Measurements from ENCODE around the gene C9orf50.

C9orf50 gene

DNA sequence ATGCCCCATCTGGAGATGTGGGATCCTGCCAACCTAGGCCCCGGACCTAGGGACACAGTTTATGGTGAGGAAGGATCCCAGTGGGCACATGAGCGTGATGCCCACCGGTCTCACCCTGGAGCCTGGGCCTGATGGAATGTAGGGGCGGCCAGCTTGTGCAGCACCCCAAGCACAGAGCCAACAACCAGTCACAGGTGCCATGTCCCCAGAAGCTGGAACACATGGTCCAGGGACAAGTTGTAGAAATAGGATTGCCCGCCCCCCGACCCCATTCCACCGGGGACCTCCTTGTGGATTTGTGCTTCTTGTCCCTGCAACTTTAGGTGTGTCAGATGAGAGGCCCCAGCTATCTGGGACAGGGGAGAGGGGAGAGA lies 48.9 kb downstream of the C9orf50 start:
- H3K4me3 ChIP-seq = no peak overlapping the region
- intact Hi-C loops (cut with DNase I; ENCODE audit: low total_unique reads) = no loop called here
- TF ChIP-seq, protein P1, sequence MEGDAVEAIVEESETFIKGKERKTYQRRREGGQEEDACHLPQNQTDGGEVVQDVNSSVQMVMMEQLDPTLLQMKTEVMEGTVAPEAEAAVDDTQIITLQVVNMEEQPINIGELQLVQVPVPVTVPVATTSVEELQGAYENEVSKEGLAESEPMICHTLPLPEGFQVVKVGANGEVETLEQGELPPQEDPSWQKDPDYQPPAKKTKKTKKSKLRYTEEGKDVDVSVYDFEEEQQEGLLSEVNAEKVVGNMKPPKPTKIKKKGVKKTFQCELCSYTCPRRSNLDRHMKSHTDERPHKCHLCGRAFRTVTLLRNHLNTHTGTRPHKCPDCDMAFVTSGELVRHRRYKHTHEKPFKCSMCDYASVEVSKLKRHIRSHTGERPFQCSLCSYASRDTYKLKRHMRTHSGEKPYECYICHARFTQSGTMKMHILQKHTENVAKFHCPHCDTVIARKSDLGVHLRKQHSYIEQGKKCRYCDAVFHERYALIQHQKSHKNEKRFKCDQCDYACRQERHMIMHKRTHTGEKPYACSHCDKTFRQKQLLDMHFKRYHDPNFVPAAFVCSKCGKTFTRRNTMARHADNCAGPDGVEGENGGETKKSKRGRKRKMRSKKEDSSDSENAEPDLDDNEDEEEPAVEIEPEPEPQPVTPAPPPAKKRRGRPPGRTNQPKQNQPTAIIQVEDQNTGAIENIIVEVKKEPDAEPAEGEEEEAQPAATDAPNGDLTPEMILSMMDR (IDR thresholded peaks at IDR 0.05) = no peak
- no peaks in the 10 kb centered on the region for H3K36me3 ChIP-seq
- H3K4me1 ChIP-seq = peaks cover 0 to 44% (median 35%) of the 10 kb centered on the region in 4 donors
- no peak for DNase-seq
- H3K27ac ChIP-seq = peak overlapping the region in 1 of 2 donors; percentile 92
- H3K9me3 ChIP-seq = no peaks in the 10 kb centered on the region
- no peaks in the 10 kb centered on the region for H3K27me3 ChIP-seq

DNA sequence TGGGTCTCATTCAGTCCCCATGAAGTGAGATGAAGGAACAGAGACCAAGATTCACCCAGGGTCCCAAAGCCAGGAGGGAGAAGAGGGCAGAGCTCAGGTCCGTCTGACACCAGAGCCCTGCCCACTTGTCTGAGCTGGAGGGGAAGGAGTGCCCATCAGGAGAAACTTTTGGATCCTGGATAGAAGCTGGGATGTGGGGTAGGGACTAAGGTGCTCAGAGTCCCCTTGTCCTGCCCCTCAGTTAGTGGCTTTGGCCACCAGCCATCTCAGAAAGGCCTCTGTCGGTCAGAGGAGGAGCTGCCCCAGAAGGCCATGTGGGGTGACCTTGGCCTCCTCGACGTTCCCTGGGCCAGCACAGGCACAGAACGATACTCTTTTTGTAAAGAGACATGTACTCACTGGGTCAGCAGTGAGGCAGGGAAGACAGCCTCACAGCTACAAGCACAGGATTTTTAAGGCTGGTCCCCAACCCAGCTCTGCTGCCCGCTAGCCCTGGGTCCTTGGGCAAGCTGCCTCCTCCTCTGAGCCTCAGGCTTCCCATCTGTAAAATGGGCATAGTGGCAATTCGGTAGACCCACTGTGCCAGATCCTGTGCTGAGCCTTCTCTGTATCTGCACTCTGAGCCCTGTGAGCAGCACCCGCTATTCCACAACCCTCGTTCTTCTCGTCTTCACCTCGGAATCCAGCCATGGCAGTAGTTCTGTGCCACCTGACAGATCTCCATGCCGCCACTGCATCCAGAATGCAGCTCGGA lies 49.4 kb downstream of the C9orf50 start:
- Histone ChIP-seq H3K4me3 (no peak overlapping the region), H3K4me1 (peaks cover 0 to 45% (median 35%) of the 10 kb centered on the region in 4 donors), H3K9me3 (no peaks in the 10 kb centered on the region), H3K27me3 (no peaks in the 10 kb centered on the region), H3K36me3 (no peaks in the 10 kb centered on the region), H3K27ac (peak overlapping the region; percentile 91 to 92)
- intact Hi-C loops (cut with DNase I; ENCODE audit: low total_unique reads) = no loop called here
- TF ChIP-seq, protein P1 (IDR thresholded peaks at IDR 0.05) = no peak
- DNase-seq = no peak

DNA sequence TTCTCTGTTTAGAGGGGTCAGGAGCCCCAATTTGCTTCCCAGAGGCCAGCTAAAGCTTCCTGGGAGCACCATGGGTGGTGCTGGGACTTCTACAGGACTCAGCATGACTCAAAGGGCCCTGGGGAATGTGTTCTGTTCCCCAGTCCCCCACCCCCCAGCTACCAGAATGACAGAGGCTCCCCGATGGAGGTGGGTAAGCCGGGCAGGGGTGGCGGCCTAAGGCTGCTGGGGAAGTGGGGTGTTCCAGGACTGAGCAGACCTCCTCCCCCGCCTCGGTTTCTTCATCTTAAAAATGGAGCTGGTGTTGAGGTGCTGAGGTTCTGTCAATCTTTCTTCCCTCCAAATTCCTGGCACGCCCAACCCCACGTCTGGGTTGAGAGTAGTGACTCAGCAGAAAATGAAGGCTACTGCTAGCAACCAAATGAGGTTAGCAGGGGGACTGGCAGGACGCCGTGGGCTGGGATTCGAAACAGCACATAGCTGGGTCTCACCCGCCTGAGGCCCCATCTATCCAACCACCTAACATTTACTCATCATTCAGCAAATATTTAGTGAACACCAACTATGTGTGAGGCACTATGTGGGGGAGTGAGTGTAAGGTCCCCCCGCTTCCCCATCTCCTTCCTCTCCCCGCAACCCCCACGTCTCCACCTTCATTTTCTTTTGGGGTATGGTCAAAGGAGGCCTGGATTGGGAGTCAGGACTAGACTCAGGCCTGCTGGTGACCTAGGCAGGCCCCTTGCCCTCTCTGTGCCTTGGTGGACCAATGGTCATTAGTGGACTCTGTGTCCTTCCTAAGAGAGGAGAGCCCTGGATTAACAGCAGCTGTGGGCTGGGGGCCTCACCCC lies 50.2 kb downstream of the C9orf50 start:
- Histone ChIP-seq H3K36me3 (no peaks in the 10 kb centered on the region), H3K9me3 (no peaks in the 10 kb centered on the region), H3K4me3 (no peak overlapping the region), H3K4me1 (peaks cover 0 to 45% (median 35%) of the 10 kb centered on the region in 4 donors), H3K27me3 (no peaks in the 10 kb centered on the region), H3K27ac (peak overlapping the region; percentile 91 to 92)
- intact Hi-C loops (cut with DNase I; ENCODE audit: low total_unique reads) = no loop called here
- TF ChIP-seq, protein P1 (IDR thresholded peaks at IDR 0.05) = no peak
- DNase-seq = peak; percentile 74 to 89

DNA sequence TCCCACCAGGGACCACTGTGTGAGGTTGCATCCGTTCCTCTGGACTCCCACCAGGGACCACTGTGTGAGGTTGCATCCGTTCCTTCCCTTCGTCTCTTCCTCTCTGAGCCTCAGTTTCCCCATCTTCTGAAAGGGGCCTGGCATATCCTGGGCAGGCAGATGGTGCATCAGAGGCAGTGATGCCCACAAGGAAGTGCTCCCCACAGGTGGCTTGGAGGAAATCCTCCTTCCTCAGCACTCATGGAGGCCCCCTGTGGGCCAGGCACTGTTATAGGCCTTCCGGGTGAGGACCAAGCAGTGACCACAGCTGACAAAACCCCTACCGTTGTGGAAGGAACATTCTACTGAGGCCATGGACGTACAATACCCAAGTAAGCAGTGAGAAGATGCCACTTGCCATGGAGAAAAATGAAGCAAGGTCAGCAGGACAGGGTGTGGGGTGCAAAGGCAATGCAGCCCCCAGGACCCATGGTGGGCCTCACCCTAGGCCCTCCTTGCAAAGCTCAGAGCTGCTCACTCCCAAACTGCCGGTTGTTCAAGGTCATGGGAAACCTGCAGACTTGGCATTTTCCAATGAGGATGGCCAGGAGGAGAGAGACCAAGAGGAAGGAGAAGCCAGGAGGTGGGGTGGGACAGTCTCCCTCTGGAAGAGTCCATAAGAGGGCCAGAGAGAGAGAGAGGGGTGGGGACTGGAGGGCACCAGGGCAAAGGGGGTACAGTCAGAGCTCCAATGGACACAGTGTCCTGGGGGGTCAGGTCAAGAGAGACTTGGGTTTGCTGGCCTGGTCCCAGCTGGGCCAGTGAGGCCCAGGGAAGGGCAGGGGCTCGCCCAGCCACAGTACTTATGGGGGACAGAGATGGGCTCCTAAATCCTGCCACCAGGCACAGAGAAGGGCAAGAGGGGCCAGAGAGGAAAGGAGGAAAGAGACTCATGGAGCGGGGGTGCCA lies 51.1 kb downstream of the C9orf50 start:
- TF ChIP-seq, protein P1 (IDR thresholded peaks at IDR 0.05) = peak in 1 of 2 experiments; percentile 45
- no peaks in the 10 kb centered on the region for H3K36me3 ChIP-seq
- H3K4me3 ChIP-seq = peak overlapping the region; percentile 55 to 65
- H3K27ac ChIP-seq = peak overlapping the region; percentile 91 to 92
- no peak for DNase-seq
- intact Hi-C loops (cut with DNase I; ENCODE audit: low total_unique reads) = no loop called here
- H3K4me1 ChIP-seq = peaks cover 0 to 45% (median 35%) of the 10 kb centered on the region in 4 donors
- H3K9me3 ChIP-seq = no peaks in the 10 kb centered on the region
- H3K27me3 ChIP-seq = no peaks in the 10 kb centered on the region
